ENCODE data around the gene WDFY3.

The WDFY3 gene

GRCh38 chr4:84908876-84909275 lies 57.6 kb downstream of the WDFY3 start:
- H3K4me3 ChIP-seq (ENCODE audit: low read depth, low read length) = no peak overlapping the region
- TF ChIP-seq CTCF (IDR thresholded peaks at IDR 0.05; ENCODE audit: low read depth, low read length) = no peak

GRCh38 chr4:84907145-84907544 lies 59.3 kb downstream of the WDFY3 start:
- no peak for TF ChIP-seq CTCF (IDR thresholded peaks at IDR 0.05; ENCODE audit: low read depth, low read length)
- no peak overlapping the region for H3K4me3 ChIP-seq (ENCODE audit: low read depth, low read length)

GRCh38 chr4:84905646-84906045 lies 60.8 kb downstream of the WDFY3 start:
- no peak for TF ChIP-seq CTCF (IDR thresholded peaks at IDR 0.05; ENCODE audit: low read depth, low read length)
- H3K4me3 ChIP-seq (ENCODE audit: low read depth, low read length) = no peak overlapping the region

GRCh38 chr4:84901740-84902281 lies 64.7 kb downstream of the WDFY3 start:
- H3K4me3 ChIP-seq (ENCODE audit: low read depth, low read length) = no peak overlapping the region
- no peak for TF ChIP-seq CTCF (IDR thresholded peaks at IDR 0.05; ENCODE audit: low read depth, low read length)

GRCh38 chr4:84901173-84901572 lies 65.3 kb downstream of the WDFY3 start:
- TF ChIP-seq CTCF (IDR thresholded peaks at IDR 0.05; ENCODE audit: low read depth, low read length) = no peak
- no peak overlapping the region for H3K4me3 ChIP-seq (ENCODE audit: low read depth, low read length)

- no peak for TF ChIP-seq CTCF (IDR thresholded peaks at IDR 0.05; ENCODE audit: low read depth, low read length)
- no peak overlapping the region for H3K4me3 ChIP-seq (ENCODE audit: low read depth, low read length)
Observed at GRCh38 chr4:84899616-84900015, 66.9 kb downstream of the WDFY3 start.

- no peak overlapping the region for H3K4me3 ChIP-seq (ENCODE audit: low read depth, low read length)
- TF ChIP-seq CTCF (IDR thresholded peaks at IDR 0.05; ENCODE audit: low read depth, low read length) = no peak
Observed at GRCh38 chr4:84897516-84897915, 69.0 kb downstream of the WDFY3 start.
